Stimulated activated CD8-positive, alpha-beta memory T cell treated with anti-CD3 and anti-CD28 coated beads, Interleukin-2, amount 100 ng/mL, for 1 hour (primary cell): ENCODE measurements around the gene HMMR.

Source experiments
- DNase-seq, 2 donors: peaks; one replicate each; pipeline ENCODE4 v3.0.0-alpha.2; 2020; ENCODE audit warnings: low read depth in 2 of 2

HMMR gene

GRCh38 chr5:163458778-163459385 lies 1.6 kb upstream of the HMMR start:
- no peak for DNase-seq

GRCh38 chr5:163459462-163459818 lies 992 bp upstream of the HMMR start:
- DNase-seq, result no peak

- peak; percentile 89 to 93 for DNase-seq
These were observed 442 bp upstream of the HMMR start, which contains the start of gene NUDCD2 for GRCh38 chr5:163459819-163460561. Gene NUDCD2 (minus strand): TSS chr5:163460102. CDS start chr5:163460050, 52 bp downstream.

GRCh38 chr5:163463063-163463435 lies 2.6 kb downstream of the HMMR start:
- DNase-seq, result no peak

- no peak for DNase-seq
These were observed 7.2 kb downstream of the HMMR start for GRCh38 chr5:163467682-163468081.

- no peak for DNase-seq
These were observed 13.3 kb downstream of the HMMR start for GRCh38 chr5:163473635-163474243.

GRCh38 chr5:163475411-163475810 lies 15.0 kb downstream of the HMMR start:
- no peak for DNase-seq

GRCh38 chr5:163478126-163478981 lies 17.9 kb downstream of the HMMR start:
- no peak for DNase-seq

- DNase-seq, result no peak
These were observed 18.5 kb downstream of the HMMR start for GRCh38 chr5:163478982-163479271.

- no peak for DNase-seq
These were observed 28.8 kb downstream of the HMMR start for GRCh38 chr5:163489055-163489744.

GRCh38 chr5:163489745-163490075 lies 29.3 kb downstream of the HMMR start:
- no peak for DNase-seq

GRCh38 chr5:163496286-163496685 lies 35.9 kb downstream of the HMMR start:
- DNase-seq, result no peak

GRCh38 chr5:163497315-163497714 lies 36.9 kb downstream of the HMMR start:
- DNase-seq, result no peak

- no peak for DNase-seq
These were observed 38.5 kb downstream of the HMMR start for GRCh38 chr5:163498886-163499285.

GRCh38 chr5:163502521-163502920 lies 42.1 kb downstream of the HMMR start:
- DNase-seq, result no peak

- peak; percentile 9 to 15 for DNase-seq
These were observed 43.0 kb downstream of the HMMR start for GRCh38 chr5:163503106-163504078.

GRCh38 chr5:163504079-163504931 lies 43.9 kb downstream of the HMMR start:
- no peak for DNase-seq

GRCh38 chr5:163505049-163505367 lies 44.6 kb downstream of the HMMR start:
- no peak for DNase-seq

- DNase-seq, result peak; percentile 90 to 92
These were observed 45.1 kb downstream of the HMMR start, which contains the start of gene MAT2B for GRCh38 chr5:163505368-163506094. Gene MAT2B (plus strand): TSS chr5:163505619. CDS start chr5:163505687, 68 bp downstream.
